Duodenal mucosa (tissue), 2 donors: Measurements from ENCODE around the gene XPO1.
"Not testable (repeated sequence)": the region's sequence is repeated elsewhere in the genome, so short reads cannot be mapped to it uniquely, and the experiment has no call there.

Source experiments
- H3K27ac ChIP-seq: one replicate; pipeline ENCODE4 v1.7.0; 2013; ENCODE audit warnings: low read depth, low read length
- H3K27me3 ChIP-seq, 2 donors: one replicate each; pipeline ENCODE4 v1.7.0; 2013; ENCODE audit warnings: low read length in 2 of 2, control low read depth in 1 of 2; ENCODE audit not compliant: insufficient read depth in 2 of 2, control insufficient read depth in 1 of 2
- H3K36me3 ChIP-seq, 2 donors: one replicate each; pipeline ENCODE4 v1.7.0; 2013; ENCODE audit warnings: low read length in 2 of 2, control low read depth in 1 of 2; ENCODE audit not compliant: insufficient read depth in 2 of 2, control insufficient read depth in 1 of 2
- H3K4me1 ChIP-seq, 2 donors: one replicate each; pipeline ENCODE4 v1.7.0; 2013; ENCODE audit warnings: low read length in 2 of 2, control low read depth in 1 of 2; ENCODE audit not compliant: insufficient read depth in 2 of 2, control insufficient read depth in 1 of 2
- H3K4me3 ChIP-seq, 2 donors: one replicate each; pipeline ENCODE4 v1.7.0; 2013; ENCODE audit warnings: low read length in 2 of 2, low read depth in 1 of 2
- H3K9ac ChIP-seq, 2 donors: one replicate each; pipeline ENCODE4 v1.7.0; 2013; ENCODE audit warnings: low read length in 2 of 2, low read depth in 1 of 2
- H3K9me3 ChIP-seq, 2 donors: one replicate each; pipeline ENCODE4 v1.7.0; 2013; ENCODE audit warnings: low read length in 2 of 2, control low read depth in 1 of 2; ENCODE audit not compliant: control insufficient read depth in 1 of 2

The XPO1 gene

DNA sequence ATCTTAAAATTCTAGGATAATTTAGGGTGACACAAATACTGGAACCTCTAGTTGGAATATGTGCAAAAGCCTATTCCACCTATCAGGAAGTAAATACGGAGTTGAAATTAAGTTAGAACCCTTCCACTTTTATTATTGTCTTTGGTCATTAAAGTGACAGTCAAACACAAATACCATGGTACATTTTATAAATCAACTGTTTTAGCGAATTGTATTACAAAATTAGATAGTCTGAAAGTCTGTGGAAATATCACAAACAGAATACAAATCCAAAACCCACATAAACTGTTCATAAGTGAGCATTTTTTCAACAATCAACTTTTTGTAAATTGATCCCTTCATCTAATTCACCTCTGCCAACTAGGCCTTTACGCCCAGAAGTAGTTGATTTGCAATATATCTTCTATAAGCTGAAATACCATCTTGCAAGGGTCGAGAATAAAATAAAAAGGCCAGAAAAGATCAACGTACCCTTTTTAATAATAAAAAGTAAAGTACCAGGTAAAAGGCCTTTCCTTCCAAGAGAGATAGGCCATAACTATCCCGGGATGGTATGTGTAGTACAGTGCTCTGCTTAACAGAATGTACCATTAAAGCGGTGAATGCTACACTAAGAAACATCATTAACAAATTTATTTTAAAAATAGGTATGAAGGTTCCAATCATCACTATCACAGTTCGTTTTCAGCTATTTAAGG lies 68.6 kb downstream of the XPO1 start:
- Histone ChIP-seq H3K4me1 (peaks cover 16 to 21% of the 10 kb centered on the region in 2 donors), H3K9me3 (no peaks in the 10 kb centered on the region)

DNA sequence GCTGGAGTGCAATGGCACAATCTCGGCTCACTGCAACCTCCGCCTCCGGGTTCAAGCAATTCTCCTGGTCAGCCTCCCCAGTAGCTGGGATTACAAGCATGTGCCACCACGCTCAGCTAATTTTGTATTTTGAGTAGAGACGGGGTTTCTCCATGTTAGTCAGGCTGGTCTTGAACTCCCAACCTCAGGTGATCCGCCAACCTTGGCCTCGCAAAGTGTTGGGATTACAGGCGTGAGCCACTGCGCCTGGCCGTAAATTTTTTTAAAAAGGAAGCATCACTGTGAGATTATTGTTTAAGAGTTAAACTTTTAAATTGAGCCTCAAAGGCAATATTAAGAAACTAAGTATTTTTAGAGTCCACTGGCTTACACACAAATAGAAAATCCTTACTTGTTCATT lies 69.9 kb downstream of the XPO1 start:
- H3K9ac ChIP-seq, H3K27ac ChIP-seq, H3K36me3 ChIP-seq, H3K9me3 ChIP-seq, H3K4me3 ChIP-seq, H3K27me3 ChIP-seq: not testable (repeated sequence)
- H3K4me1 ChIP-seq, result peaks cover 16 to 25% of the 10 kb centered on the region in 2 donors

More for the DNA sequence above, 68.6 kb downstream of the XPO1 start:
- H3K27me3 ChIP-seq, result no peaks in the 10 kb centered on the region
- H3K9ac ChIP-seq, result peak overlapping the region; percentile 79 to 86
- H3K4me3 ChIP-seq, result peak overlapping the region; percentile 70 to 88
- peak overlapping the region; percentile 78 for H3K27ac ChIP-seq
- H3K36me3 ChIP-seq, result peaks cover 0 to 2% of the 10 kb centered on the region in 2 donors

DNA sequence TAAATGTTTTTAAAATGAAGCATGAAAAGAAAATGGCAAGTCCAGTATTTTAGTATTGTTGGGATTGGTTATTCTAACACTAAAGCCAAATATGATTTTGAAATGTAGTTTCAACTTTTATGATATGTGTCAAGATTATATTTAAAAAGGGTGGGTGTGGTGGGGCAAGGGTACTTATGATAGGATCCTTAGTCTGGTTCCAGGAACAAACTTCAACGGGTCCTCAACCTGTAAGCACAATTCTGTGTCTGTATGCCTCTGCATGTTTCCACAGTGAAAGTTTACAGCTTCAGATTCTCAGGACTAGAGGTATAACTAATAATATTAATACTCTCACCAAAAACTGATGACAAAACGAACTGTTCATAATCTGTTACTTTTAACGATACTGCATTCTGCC lies 73.1 kb downstream of the XPO1 start:
- H3K9ac ChIP-seq, result no peak overlapping the region
- no peak overlapping the region for H3K27ac ChIP-seq
- peaks cover 0 to 2% of the 10 kb centered on the region in 2 donors for H3K36me3 ChIP-seq
- H3K4me3 ChIP-seq, result no peak overlapping the region
- peaks cover 16 to 25% of the 10 kb centered on the region in 2 donors for H3K4me1 ChIP-seq
- no peaks in the 10 kb centered on the region for H3K9me3 ChIP-seq
- H3K27me3 ChIP-seq, result no peaks in the 10 kb centered on the region

DNA sequence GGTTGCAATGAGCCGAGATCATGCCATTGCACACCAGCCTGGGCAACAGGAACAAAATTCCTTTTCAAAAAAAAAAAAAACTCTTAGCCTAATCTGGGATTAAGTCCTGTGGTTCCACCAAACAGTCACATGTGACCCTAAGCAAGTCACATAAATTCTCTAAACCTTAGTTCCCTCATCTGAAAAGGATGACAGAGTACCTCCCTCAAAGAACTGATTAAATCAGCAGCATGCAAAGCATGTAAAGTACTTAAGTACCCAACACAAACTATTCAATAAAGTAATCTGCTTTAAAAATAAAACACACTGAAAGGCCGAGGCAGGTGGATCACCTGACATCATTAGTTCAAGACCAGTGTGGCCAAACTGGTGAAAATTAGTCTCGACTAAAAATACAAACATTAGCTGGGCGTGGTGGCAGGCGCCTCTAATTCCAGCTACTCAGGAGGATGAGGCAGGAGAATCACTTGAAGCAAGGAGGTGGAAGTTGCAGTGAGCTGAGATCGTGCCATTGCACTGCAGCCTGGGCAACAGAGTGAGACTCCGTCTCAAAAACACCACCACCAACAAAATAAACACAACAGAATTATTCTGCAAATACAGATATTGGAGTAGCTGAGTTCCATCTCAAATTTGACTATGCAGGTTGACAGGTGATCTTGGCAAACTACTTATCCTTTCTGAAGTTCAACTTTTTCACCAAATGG lies 74.2 kb downstream of the XPO1 start:
- no peak overlapping the region for H3K4me3 ChIP-seq
- peaks cover 16 to 23% of the 10 kb centered on the region in 2 donors for H3K4me1 ChIP-seq
- H3K36me3 ChIP-seq, result peaks cover 0 to 2% of the 10 kb centered on the region in 2 donors
- H3K27ac ChIP-seq, result no peak overlapping the region
- no peaks in the 10 kb centered on the region for H3K27me3 ChIP-seq
- no peak overlapping the region for H3K9ac ChIP-seq
- no peaks in the 10 kb centered on the region for H3K9me3 ChIP-seq

DNA sequence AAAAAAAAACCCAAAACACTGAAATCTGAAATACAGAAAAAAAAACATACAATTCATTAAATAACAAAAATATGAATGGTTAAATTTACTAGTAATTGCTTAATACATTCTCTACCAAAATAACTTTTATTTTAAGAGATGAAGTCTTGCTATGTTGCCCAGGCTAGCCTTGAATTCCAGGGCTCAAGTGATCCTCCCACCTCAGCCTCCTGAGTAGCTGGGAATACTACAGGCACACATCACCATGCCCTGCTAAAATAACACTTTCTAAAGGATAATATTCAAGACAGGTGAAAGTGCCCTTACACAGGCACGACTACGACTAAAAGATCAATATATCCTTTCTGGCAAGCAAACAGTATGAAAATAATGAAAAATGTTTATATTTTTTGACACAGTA lies 76.8 kb downstream of the XPO1 start:
- H3K27me3 ChIP-seq, result no peaks in the 10 kb centered on the region
- no peak overlapping the region for H3K9ac ChIP-seq
- H3K27ac ChIP-seq, result no peak overlapping the region
- H3K9me3 ChIP-seq, result no peaks in the 10 kb centered on the region
- no peaks in the 10 kb centered on the region for H3K36me3 ChIP-seq
- H3K4me3 ChIP-seq, result no peak overlapping the region
- peaks cover 14 to 16% of the 10 kb centered on the region in 2 donors for H3K4me1 ChIP-seq

DNA sequence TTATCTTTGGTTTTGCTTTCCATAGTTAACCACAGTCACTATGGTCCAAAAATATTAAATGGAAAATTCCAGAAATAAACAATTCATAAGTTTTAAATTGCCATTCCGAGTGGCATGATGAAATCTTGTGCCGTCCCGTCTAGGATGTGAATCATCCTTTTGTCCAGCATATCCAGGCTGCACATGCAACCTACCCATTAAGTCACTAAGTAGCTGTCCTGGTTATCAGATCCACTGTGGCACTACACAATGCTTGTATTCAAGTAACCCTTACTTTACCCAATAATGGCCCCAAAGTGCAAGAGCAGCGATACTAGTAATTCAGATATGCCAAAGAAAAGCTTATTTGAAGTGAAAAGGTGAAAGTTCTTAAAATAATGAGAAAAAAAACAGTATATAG lies 78.0 kb downstream of the XPO1 start:
- H3K4me3 ChIP-seq, result no peak overlapping the region
- H3K9ac ChIP-seq, result no peak overlapping the region
- no peak overlapping the region for H3K27ac ChIP-seq
- no peaks in the 10 kb centered on the region for H3K27me3 ChIP-seq
- no peaks in the 10 kb centered on the region for H3K9me3 ChIP-seq
- no peaks in the 10 kb centered on the region for H3K36me3 ChIP-seq
- peaks cover 12 to 15% of the 10 kb centered on the region in 2 donors for H3K4me1 ChIP-seq

DNA sequence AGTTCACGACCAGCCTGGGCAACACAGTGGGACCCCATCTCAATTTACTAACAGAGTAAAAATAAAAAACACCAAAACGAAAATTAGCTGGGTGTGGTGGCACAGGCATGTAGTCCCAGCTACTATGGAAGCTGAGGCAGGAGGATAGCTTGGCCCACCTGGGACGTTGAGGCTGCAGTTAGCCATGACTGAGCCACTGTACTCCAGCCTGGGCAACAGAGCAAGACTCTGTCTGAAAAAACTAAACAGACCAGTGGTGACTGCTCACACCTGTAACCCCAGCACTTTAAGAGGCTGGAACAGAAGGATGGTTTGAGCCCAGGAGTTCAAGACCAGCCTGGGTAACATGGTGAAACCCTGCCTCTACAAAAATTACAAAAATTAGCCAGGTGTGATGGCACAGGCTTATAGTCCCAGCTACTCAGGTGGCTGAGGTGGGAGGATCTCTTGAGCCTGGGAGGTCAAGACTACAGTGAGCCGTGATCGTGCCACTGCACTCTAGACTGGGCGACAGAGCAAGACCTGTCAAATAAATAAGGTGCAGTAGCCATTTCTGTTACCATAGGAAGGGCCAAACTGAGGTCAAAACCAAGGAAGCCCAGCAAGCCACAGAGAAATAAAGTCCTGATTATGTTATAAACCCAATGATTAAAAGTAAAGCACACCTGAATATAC lies 81.3 kb downstream of the XPO1 start:
- Histone ChIP-seq H3K36me3 (no peaks in the 10 kb centered on the region), H3K9me3 (no peaks in the 10 kb centered on the region), H3K27me3 (no peaks in the 10 kb centered on the region), H3K27ac (no peak overlapping the region), H3K9ac (no peak overlapping the region), H3K4me3 (no peak overlapping the region), H3K4me1 (peaks cover 6 to 10% of the 10 kb centered on the region in 2 donors)

DNA sequence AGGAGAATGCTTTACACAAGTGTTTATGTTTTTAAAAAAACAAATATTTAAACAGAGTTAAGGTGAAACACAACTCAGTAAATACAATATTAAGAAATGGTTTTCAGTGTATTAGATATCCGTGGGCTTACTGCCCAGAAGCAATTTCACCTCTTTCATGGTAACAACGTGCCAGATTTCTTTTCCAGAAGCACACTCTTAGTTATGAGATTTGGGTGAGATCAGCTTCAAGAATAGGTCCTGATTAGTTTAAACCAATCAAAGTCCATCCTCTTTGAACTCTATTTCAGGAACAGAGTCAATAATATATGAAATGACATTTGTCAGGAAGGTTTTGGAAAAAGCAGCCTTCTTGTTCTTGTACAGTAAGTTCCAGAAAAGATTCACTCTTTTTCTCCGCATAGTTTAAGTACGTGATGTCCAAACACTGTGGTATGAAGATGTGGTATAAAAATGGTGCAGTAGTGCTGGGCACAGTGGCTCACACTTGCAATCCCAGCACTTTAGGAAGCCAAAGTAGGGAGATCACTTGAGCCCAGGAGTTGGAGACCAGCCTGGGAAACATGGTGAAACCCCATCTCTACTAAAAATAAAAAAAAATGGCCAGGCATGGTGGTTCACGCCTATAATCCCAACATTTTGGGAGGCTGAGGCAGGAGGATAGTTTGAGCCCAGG lies 81.9 kb downstream of the XPO1 start:
- Histone ChIP-seq H3K4me3 (no peak overlapping the region), H3K27me3 (no peaks in the 10 kb centered on the region), H3K36me3 (no peaks in the 10 kb centered on the region), H3K9me3 (no peaks in the 10 kb centered on the region), H3K27ac (no peak overlapping the region), H3K9ac (no peak overlapping the region), H3K4me1 (peaks cover 6 to 10% of the 10 kb centered on the region in 2 donors)

DNA sequence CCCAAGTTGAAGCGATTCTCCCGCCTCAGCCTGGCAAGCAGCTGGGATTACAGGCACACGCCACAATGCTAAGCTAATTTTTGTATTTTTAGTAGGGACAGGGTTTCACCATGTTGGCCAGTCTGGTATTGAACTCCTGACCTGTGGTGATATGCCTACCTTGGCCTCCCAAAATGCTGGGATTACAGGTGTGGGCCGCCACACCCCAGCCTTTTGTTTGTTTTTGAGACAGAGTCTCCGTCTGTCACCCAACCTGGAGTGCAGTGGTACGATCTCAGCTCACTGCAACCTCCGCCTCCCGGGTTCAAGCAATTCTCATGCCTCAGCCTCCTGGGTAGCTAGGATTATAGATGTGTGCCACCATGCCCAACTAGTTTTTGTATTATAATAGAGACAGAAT lies 83.2 kb downstream of the XPO1 start:
- not testable (repeated sequence) for H3K36me3 ChIP-seq, H3K27me3 ChIP-seq

DNA sequence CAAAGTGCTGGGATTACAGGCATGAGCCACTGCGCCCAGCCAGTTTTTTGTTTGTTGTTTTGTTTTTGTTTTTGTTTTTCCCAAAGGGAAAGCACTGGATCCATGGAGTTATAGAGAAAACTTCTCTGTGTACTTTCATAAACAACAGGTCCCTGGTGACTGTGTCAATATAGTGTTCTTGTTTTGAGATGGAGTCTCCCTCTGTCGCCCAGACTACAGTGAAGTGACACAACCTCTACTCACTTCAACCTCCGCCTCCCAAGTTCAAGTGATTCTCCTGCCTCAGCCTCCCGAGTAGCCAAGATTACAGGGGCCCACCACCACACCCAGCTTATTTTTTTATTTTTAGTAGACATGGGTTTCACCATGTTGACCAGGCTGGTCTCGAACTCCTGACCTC lies 83.8 kb downstream of the XPO1 start:
- no peaks in the 10 kb centered on the region for H3K36me3 ChIP-seq
- no peak overlapping the region for H3K4me3 ChIP-seq
- H3K4me1 ChIP-seq, result peaks cover 2 to 10% of the 10 kb centered on the region in 2 donors
- H3K27ac ChIP-seq, result no peak overlapping the region
- no peaks in the 10 kb centered on the region for H3K9me3 ChIP-seq
- no peaks in the 10 kb centered on the region for H3K27me3 ChIP-seq
- no peak overlapping the region for H3K9ac ChIP-seq

More for the DNA sequence above, 83.2 kb downstream of the XPO1 start:
- not testable (repeated sequence) for H3K9me3 ChIP-seq, H3K9ac ChIP-seq, H3K4me1 ChIP-seq, H3K4me3 ChIP-seq, H3K27ac ChIP-seq
